Measurements from ENCODE around the gene PLEKHG1. TPM values are rescaled to one million over a fixed set of nuclear protein-coding genes. Genes with fewer than 3 reads are reported as not detected.

The PLEKHG1 gene
- total RNA-seq, result 0.27 and 0.80 TPM in 2 replicates

DNA sequence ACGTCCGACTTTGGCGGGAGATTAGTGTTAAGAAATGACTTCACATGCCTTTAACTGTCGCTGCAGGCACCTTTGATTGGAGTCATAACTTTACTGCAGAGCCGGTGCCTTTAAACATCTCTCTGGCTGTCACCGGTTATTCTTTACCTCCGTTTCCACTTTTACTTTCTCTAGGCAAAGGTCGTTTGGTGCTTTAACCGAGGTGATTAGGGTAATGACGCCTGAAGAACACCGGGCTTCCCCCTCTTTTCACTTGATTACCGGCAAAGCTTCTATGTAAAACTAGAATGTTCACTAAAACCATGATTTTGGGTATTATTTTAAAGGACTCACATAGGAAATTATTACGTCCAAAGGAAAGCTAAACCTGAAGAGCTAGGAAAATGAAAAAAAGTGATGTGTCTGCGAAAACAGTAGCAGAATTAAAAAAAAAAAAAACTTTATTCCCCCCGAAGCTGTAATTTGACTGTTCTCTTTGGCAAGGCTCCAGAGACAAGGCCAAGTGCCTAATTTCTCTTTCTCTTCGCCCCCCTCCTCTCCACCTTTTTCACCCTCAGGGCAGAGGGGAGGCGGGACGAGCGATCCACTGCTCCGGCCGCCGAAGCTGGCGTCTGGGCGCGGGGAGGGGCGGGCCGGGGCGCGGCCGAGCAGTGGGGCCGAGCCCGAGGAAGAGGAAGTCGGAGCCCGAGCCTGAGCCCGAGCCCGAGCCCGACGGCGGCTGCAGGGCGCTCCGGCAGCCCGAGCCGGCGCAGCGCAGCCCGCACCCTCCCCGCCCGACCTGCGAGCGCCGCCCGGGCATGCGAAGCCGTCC lies at the start of gene PLEKHG1:
Gene PLEKHG1 (plus strand): TSS at position 687 of the 811 bp plus-strand sequence. CDS start 133,797 bp downstream, outside the sequence.
- Mint-ChIP-seq H3K27ac (peak within 1 kb of the TSS; percentile 73), H3K9me3 (no peaks in the 10 kb centered on the region), H3K4me3 (peak within 1 kb of the TSS; percentile 83), H3K27me3 (ENCODE audit: insufficient read depth) (peaks cover 54% of the 10 kb centered on the region), H3K4me1 (ENCODE audit: low read depth) (peaks cover 17% of the 10 kb centered on the region), H3K36me3 (ENCODE audit: low read depth) (no peaks in the 10 kb centered on the region)
- intact Hi-C loops (cut with micrococcal nuclease), result loop anchor here (1.0 to 10.0 kb wide), 6 partner anchors 97 to 523 kb away; partner anchors contain the start of gene MTHFD1L
- peak; percentile 37 for DNase-seq (ENCODE audit: low spot score)

DNA sequence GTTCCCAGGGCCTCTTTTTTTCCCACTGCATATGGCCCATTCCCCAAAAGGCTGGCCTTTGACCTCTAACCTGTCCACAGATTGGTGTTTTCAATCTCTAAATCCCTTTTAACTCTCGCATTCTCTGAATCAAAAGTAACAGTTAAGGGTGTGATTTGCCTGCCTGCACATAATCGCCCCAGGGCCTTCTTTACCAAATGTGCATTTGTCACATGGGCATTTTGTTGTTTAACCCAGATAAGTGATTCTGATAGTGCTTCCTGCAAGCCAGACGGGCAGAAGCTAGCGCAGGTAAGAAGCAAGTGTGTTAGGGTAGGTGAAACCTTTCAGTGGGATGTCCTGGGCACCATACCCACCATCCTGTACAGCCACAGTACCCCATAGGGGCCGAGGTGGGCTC lies 49.4 kb upstream of the PLEKHG1 start:
- no peak overlapping the region for H3K27ac Mint-ChIP-seq
- no peaks in the 10 kb centered on the region for H3K4me1 Mint-ChIP-seq (ENCODE audit: low read depth)
- intact Hi-C loops (cut with micrococcal nuclease), result no loop called here
- no peak overlapping the region for H3K4me3 Mint-ChIP-seq
- H3K27me3 Mint-ChIP-seq (ENCODE audit: insufficient read depth), result peaks cover 5% of the 10 kb centered on the region
- H3K9me3 Mint-ChIP-seq, result no peaks in the 10 kb centered on the region
- DNase-seq (ENCODE audit: low spot score), result no peak
- H3K36me3 Mint-ChIP-seq (ENCODE audit: low read depth), result no peaks in the 10 kb centered on the region

DNA sequence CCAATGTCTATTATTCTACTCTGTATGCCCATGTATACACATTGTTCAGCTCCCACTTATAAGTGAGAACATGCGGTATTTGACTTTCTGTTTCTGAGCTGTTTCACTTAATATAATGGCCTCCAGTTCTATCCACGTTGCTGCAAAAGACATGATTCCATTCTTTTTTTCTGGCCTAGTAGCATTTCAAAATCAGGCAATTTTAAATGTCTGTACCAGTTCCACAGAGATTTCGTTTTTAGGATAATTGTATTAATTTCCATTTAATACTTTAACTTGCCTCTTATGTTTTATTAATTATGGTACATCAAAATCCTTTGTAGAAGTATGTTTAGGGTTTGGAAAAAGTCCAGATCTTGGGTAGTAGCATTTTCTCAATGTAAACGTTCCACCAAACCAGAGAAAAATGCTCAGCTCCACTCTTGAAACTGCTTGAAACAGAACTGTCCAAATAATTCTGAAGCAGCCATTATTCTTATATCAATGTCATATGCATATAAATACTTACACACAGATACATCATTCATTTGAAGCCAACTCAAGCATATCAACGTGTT lies 42.6 kb upstream of the PLEKHG1 start:
- Mint-ChIP-seq H3K4me3 (no peak overlapping the region), H3K9me3 (no peaks in the 10 kb centered on the region), H3K27me3 (ENCODE audit: insufficient read depth) (peaks cover 4% of the 10 kb centered on the region), H3K27ac (no peak overlapping the region), H3K36me3 (ENCODE audit: low read depth) (no peaks in the 10 kb centered on the region), H3K4me1 (ENCODE audit: low read depth) (no peaks in the 10 kb centered on the region)
- no peak for DNase-seq (ENCODE audit: low spot score)
- intact Hi-C loops (cut with micrococcal nuclease), result no loop called here

DNA sequence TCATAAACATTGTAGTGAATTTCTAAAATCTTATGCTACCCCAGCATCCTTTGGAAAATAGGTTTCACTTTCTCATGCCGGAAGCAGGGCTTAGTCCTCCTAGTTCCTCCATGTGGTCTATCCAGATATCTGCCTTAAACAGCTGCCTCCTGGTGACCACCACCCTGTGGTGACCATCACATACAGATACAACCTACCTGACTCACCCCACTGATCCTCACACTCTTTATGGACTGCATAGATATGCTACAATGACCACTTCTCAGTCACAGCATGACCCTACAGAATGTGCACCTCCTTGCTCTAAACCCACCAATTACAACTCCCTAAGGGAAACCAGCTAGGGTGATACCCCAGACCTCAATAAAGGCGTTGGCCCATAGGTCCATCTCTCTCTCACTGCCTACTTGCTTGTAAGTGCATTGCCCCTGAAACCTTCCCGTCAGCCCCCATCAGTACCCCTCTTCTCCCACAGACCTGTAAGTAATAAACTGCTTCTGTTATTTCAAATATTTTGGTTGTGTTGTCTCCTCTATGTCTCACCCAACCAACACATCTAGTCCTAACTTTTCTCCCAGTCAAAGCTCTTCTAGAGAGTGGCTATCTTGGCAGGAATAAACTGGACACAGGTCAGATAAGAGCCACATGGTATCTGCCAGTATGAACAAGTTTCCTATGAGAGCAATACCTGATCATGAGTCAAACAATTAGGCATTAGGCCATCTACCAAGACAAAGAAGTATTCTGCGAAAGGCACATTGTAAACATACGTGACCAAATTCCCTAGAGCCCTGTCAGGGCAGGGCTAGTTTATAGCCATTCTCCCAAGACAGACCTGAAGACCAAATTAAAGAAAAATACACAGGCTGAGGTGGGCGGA lies 39.4 kb upstream of the PLEKHG1 start:
- Mint-ChIP-seq H3K27me3 (ENCODE audit: insufficient read depth) (no peaks in the 10 kb centered on the region), H3K36me3 (ENCODE audit: low read depth) (no peaks in the 10 kb centered on the region), H3K4me1 (ENCODE audit: low read depth) (no peaks in the 10 kb centered on the region), H3K4me3 (no peak overlapping the region), H3K27ac (no peak overlapping the region), H3K9me3 (no peaks in the 10 kb centered on the region)
- no peak for DNase-seq (ENCODE audit: low spot score)
- intact Hi-C loops (cut with micrococcal nuclease), result no loop called here

DNA sequence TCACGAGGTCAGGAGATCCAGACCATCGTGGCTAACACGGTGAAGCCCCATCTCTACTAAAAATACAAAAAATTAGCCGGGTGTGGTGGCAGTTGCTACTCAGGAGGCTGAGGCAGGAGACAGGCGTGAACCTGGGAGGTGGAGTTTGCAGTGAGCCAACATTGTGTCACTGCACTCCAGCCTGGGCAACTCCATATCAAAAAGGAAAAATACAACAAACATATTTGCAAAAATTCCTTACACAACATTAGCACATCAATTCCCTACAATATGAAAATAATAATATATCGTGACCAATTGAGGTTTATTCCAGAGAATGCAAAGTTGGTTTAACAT lies 38.8 kb upstream of the PLEKHG1 start:
- Mint-ChIP-seq H3K36me3 (ENCODE audit: low read depth) (no peaks in the 10 kb centered on the region), H3K9me3 (no peaks in the 10 kb centered on the region), H3K4me3 (no peak overlapping the region), H3K27me3 (ENCODE audit: insufficient read depth) (peaks cover 3% of the 10 kb centered on the region), H3K4me1 (ENCODE audit: low read depth) (no peaks in the 10 kb centered on the region), H3K27ac (no peak overlapping the region)
- DNase-seq (ENCODE audit: low spot score), result no peak
- intact Hi-C loops (cut with micrococcal nuclease), result no loop called here

DNA sequence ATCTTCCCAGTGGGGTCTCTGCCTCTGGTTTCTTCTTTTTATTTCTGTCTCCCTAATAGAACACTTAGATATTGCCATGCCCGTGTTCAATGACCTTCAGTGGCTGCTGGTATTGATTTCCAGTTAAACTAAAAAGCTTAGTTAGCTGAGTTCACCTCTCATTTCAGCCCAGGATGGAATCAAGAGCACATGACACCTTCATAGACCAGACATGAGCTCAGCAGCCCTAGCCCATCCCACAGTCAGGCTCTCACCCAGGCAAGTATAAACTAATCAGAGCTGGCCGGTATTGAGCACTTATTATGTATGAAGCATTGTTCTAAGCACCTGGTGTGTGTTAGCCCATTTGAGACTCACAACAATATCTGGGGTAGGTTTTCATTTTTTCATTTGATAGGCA lies 33.7 kb upstream of the PLEKHG1 start:
- Mint-ChIP-seq H3K4me3 (no peak overlapping the region), H3K4me1 (ENCODE audit: low read depth) (no peaks in the 10 kb centered on the region), H3K27me3 (ENCODE audit: insufficient read depth) (peaks cover 3% of the 10 kb centered on the region), H3K9me3 (no peaks in the 10 kb centered on the region), H3K36me3 (ENCODE audit: low read depth) (no peaks in the 10 kb centered on the region), H3K27ac (no peak overlapping the region)
- no peak for DNase-seq (ENCODE audit: low spot score)
- intact Hi-C loops (cut with micrococcal nuclease), result no loop called here

DNA sequence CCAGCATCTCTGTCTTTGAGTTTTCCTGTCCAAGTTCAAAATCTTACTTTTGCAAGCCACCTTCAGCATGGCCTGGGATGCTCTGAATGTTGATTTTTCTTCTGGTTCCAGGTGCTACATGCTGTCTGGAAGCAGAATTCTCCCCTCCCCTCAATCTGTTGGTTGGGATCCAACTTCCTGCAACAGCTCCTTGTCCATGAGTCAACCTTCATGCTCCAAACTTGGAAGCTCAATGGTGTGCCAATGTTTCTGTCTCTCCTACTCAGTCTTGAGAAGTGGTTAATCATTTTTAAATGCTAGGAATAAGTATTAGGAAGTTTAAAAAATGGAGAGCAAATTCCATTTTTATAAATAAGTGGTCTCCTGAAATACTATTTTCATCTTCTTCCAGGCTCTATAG lies 33.2 kb upstream of the PLEKHG1 start:
- no peak for DNase-seq (ENCODE audit: low spot score)
- Mint-ChIP-seq H3K4me3 (no peak overlapping the region), H3K36me3 (ENCODE audit: low read depth) (no peaks in the 10 kb centered on the region), H3K27ac (no peak overlapping the region), H3K27me3 (ENCODE audit: insufficient read depth) (peaks cover 3% of the 10 kb centered on the region), H3K4me1 (ENCODE audit: low read depth) (no peaks in the 10 kb centered on the region), H3K9me3 (no peaks in the 10 kb centered on the region)
- intact Hi-C loops (cut with micrococcal nuclease), result no loop called here

DNA sequence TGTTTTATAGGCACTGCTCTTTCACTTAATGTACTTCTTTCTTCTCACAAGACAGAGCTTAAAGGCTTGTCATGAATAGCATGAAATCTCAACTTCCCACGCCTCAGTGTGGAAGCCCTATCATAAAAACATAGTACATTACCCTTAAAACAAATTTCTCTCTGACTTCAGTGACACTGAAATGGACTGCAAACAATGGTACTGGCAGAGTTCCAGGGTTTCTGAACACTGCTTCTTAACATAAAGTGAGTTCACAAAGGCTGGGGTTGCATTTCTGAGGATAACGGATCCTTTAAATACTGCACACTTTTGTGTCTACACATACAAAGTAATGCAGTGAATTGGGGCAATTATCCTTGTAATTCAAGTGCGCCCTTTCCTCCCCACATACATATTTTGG lies 32.3 kb upstream of the PLEKHG1 start:
- Mint-ChIP-seq H3K4me3 (no peak overlapping the region), H3K27me3 (ENCODE audit: insufficient read depth) (peaks cover 3% of the 10 kb centered on the region), H3K36me3 (ENCODE audit: low read depth) (no peaks in the 10 kb centered on the region), H3K9me3 (no peaks in the 10 kb centered on the region), H3K27ac (no peak overlapping the region), H3K4me1 (ENCODE audit: low read depth) (no peaks in the 10 kb centered on the region)
- no peak for DNase-seq (ENCODE audit: low spot score)
- intact Hi-C loops (cut with micrococcal nuclease), result no loop called here

DNA sequence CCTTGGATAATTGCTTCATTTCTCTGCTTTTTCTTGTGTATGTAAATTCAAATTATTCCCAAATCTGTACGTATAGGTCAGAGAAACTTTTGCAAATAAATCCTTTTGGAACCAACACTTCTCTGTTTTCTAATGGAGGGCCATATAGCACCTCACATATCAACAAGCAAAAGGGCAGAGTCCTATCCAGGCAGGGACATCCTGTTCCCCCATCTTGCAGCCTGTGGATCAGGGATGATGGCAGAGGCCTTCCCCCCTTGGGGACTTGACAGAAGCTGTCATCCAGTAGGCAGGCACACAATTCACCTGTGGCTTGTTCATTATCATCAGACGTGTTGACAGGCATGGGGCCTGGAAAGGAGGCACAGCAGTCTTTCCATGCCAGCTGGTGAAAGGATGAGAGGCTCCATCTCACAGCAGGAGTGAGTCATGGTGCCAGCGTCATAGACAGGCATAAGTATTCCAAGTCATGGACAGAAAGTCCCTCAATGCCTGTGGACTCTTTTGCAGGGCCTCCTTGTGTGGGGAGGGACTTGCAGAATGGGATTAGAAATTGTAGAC lies 31.8 kb upstream of the PLEKHG1 start:
- no peak overlapping the region for H3K27ac Mint-ChIP-seq
- intact Hi-C loops (cut with micrococcal nuclease), result no loop called here
- H3K36me3 Mint-ChIP-seq (ENCODE audit: low read depth), result no peaks in the 10 kb centered on the region
- no peaks in the 10 kb centered on the region for H3K4me1 Mint-ChIP-seq (ENCODE audit: low read depth)
- H3K9me3 Mint-ChIP-seq, result no peaks in the 10 kb centered on the region
- H3K27me3 Mint-ChIP-seq (ENCODE audit: insufficient read depth), result peaks cover 7% of the 10 kb centered on the region
- no peak for DNase-seq (ENCODE audit: low spot score)
- H3K4me3 Mint-ChIP-seq, result no peak overlapping the region

DNA sequence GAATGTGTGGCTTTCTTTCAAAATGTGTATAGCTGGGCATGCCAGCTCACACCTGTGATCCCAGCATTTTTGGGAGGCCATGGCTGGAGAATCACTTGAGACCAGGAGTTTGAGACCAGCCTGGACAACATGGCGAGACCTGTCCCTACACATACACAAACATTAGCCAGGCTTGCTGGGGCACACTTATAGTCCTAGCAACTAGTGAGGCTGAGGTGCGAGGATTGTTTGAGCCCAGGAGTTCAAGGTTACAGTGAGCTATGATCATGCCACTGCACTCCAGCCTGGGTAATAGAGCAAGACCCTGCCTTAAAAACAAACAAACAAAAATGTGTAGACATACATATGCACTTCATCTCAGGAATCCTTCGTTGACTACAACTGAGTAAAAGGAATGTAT lies 31.1 kb upstream of the PLEKHG1 start:
- no peak overlapping the region for H3K4me3 Mint-ChIP-seq
- H3K27me3 Mint-ChIP-seq (ENCODE audit: insufficient read depth), result peaks cover 7% of the 10 kb centered on the region
- H3K9me3 Mint-ChIP-seq, result no peaks in the 10 kb centered on the region
- intact Hi-C loops (cut with micrococcal nuclease), result no loop called here
- H3K4me1 Mint-ChIP-seq (ENCODE audit: low read depth), result no peaks in the 10 kb centered on the region
- DNase-seq (ENCODE audit: low spot score), result no peak
- H3K27ac Mint-ChIP-seq, result no peak overlapping the region
- no peaks in the 10 kb centered on the region for H3K36me3 Mint-ChIP-seq (ENCODE audit: low read depth)

DNA sequence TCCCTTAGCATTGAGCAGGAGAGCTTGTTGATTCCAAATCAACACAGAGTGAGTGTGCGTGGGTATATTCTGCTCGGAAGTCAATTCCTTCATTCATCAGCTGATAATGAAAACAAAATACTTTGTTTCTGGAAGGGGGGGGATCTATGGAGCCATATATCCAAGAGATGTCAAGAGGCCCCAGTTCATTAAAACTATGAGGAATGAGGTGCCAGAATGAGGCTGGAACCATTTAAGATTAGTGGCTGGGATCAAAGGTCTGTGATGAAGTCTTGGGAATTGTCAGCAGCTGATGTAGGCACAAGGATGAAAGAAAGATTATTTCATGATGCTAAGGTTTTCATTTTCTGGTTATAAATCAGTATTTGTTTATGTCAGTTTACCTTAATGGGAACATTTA lies 30.5 kb upstream of the PLEKHG1 start:
- Mint-ChIP-seq H3K4me1 (ENCODE audit: low read depth) (no peaks in the 10 kb centered on the region), H3K27ac (no peak overlapping the region), H3K27me3 (ENCODE audit: insufficient read depth) (peaks cover 8% of the 10 kb centered on the region), H3K4me3 (no peak overlapping the region), H3K9me3 (no peaks in the 10 kb centered on the region), H3K36me3 (ENCODE audit: low read depth) (no peaks in the 10 kb centered on the region)
- DNase-seq (ENCODE audit: low spot score), result no peak
- intact Hi-C loops (cut with micrococcal nuclease), result no loop called here

DNA sequence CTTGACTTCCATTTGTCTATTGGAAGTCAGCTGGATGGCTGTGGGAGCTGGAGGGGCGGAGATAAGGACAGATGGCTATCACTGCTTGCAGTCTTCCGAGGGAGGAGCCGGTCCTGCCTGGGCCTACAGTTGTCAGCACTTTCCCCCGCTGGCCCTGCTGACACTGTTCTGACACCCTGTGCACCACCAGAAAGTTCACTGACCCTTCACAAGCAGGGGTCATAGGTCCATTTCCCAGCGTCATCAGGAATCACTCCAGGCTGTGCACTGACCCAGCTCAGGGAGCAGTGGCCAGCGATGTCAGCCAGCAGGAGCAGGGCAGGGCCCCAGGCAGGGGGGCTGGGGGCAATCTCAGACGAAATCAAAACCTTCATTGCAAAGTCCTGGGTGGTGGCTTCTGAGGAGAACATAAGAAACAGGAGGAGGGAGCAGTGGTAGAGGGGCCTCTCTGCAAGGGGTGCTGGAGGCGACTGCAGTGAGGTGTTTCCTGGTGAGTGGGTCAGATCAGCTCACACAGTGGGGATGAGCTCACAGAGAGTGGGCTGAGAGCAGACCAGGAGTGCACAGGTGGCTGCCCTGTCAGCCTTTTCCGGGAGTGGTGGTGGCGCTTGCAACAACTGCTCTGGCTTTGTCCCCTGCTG lies 26.5 kb upstream of the PLEKHG1 start:
- Mint-ChIP-seq H3K4me3 (no peak overlapping the region), H3K27me3 (ENCODE audit: insufficient read depth) (peaks cover 12% of the 10 kb centered on the region), H3K36me3 (ENCODE audit: low read depth) (no peaks in the 10 kb centered on the region), H3K4me1 (ENCODE audit: low read depth) (no peaks in the 10 kb centered on the region), H3K9me3 (no peaks in the 10 kb centered on the region), H3K27ac (no peak overlapping the region)
- intact Hi-C loops (cut with micrococcal nuclease), result no loop called here
- no peak for DNase-seq (ENCODE audit: low spot score)
